A549 (cell line): ENCODE measurements around the gene GINS3.

Experiments
- CEBPB ChIP-seq, 2 experiments: fragments of >200 bp in 1 of 2; sonication (Bioruptor Twin) in 1 of 2; formaldehyde crosslinking in 1 of 2; IDR thresholded peaks; 2 replicates each; pipeline ENCODE4 v1.6.1; 2012 to 2016
- CHD2 ChIP-seq: fragments of 150-350 bp; IDR thresholded peaks from 2 replicates; pipeline ENCODE4 v1.6.1; 2014; ENCODE audit warnings: low read length; ENCODE audit not compliant: partially characterized antibody
- E2F6 ChIP-seq: IDR thresholded peaks from 2 replicates; pipeline ENCODE4 v1.6.1; 2012; ENCODE audit warnings: low read depth, borderline replicate concordance
- ELK1 ChIP-seq: fragments of 150-350 bp; IDR thresholded peaks from 2 replicates; pipeline ENCODE4 v1.6.1; 2014; ENCODE audit warnings: low read depth, mild to moderate bottlenecking, low read length
- EP300 ChIP-seq, 2 experiments: fragments of >200 bp; sonication (Bioruptor Twin); formaldehyde crosslinking; IDR thresholded peaks; 2 replicates in 1 of 2; 3 replicates in 1 of 2; pipeline ENCODE4 v1.6.1; 2016 to 2017
- JUNB ChIP-seq: fragments of >200 bp; sonication (Bioruptor Twin); formaldehyde crosslinking; IDR thresholded peaks from 2 replicates; pipeline ENCODE4 v1.6.1; 2016
- MYC ChIP-seq: IDR thresholded peaks from 2 replicates; pipeline ENCODE4 v1.6.1; 2012; ENCODE audit warnings: mild to moderate bottlenecking, inconsistent platforms, low read length, improper control_type of control experiment, borderline replicate concordance
- NR3C1 ChIP-seq: fragments of >200 bp; sonication (Bioruptor Twin); formaldehyde crosslinking; IDR thresholded peaks from 3 replicates; pipeline ENCODE4 v1.6.1; 2017
- POLR2A ChIP-seq: IDR thresholded peaks from 2 replicates; pipeline ENCODE4 v1.6.1; 2012; ENCODE audit warnings: mild to moderate bottlenecking, low read length
- POLR2AphosphoS2 ChIP-seq: conservative IDR thresholded peaks from 2 replicates; pipeline ENCODE4 v1.6.1; 2012; ENCODE audit warnings: low read length, improper control_type of control experiment, inconsistent platforms
- RARB ChIP-seq: fragments of 250-450 bp; sonication (Bioruptor Pico); IDR thresholded peaks from 2 replicates; pipeline ENCODE4 v1.8.0; 2021; ENCODE audit warnings: mild to moderate bottlenecking, moderate library complexity
- RCOR1 ChIP-seq: fragments of 150-350 bp; IDR thresholded peaks from 2 replicates; pipeline ENCODE4 v1.6.1; 2014; ENCODE audit warnings: antibody characterized with exemption, low read length, low read depth
- USF2 ChIP-seq: fragments of 450-650 bp; IDR thresholded peaks from 2 replicates; pipeline ENCODE4 v1.6.1; 2014; ENCODE audit warnings: antibody characterized with exemption
- TF ChIP-seq, protein P1 (sequence below): fragments of >200 bp; sonication (Bioruptor Twin); formaldehyde crosslinking; IDR thresholded peaks from 3 replicates; pipeline ENCODE4 v1.5.1; 2016

GRCh38 chr16:58450590-58450989, 58.3 kb downstream of the GINS3 start:
- TF ChIP-seq, protein P1, sequence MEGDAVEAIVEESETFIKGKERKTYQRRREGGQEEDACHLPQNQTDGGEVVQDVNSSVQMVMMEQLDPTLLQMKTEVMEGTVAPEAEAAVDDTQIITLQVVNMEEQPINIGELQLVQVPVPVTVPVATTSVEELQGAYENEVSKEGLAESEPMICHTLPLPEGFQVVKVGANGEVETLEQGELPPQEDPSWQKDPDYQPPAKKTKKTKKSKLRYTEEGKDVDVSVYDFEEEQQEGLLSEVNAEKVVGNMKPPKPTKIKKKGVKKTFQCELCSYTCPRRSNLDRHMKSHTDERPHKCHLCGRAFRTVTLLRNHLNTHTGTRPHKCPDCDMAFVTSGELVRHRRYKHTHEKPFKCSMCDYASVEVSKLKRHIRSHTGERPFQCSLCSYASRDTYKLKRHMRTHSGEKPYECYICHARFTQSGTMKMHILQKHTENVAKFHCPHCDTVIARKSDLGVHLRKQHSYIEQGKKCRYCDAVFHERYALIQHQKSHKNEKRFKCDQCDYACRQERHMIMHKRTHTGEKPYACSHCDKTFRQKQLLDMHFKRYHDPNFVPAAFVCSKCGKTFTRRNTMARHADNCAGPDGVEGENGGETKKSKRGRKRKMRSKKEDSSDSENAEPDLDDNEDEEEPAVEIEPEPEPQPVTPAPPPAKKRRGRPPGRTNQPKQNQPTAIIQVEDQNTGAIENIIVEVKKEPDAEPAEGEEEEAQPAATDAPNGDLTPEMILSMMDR: no peak
- TF ChIP-seq E2F6 (no peak), NR3C1 (no peak), ELK1 (no peak), RCOR1 (no peak), CEBPB (IDR thresholded peaks at IDR 0.05) (no peak), POLR2A (no peak), JUNB (no peak), MYC (no peak), POLR2AphosphoS2 (no peak), CHD2 (no peak), USF2 (no peak), EP300 (IDR thresholded peaks at IDR 0.05) (no peak), RARB (no peak)
